OCI-M1 (cell line): ENCODE data around the gene SCLT1.
A peak's percentile ranks its signal among the peaks of the same experiment; 100 is the strongest.
"Not testable (repeated sequence)": the region's sequence is repeated elsewhere in the genome, so short reads cannot be mapped to it uniquely, and the experiment has no call there.

Experiments used
- DNase-seq: peaks from one replicate; lab custom pipeline; 2025; lab: John Stamatoyannopoulos, UW

The SCLT1 gene

DNA sequence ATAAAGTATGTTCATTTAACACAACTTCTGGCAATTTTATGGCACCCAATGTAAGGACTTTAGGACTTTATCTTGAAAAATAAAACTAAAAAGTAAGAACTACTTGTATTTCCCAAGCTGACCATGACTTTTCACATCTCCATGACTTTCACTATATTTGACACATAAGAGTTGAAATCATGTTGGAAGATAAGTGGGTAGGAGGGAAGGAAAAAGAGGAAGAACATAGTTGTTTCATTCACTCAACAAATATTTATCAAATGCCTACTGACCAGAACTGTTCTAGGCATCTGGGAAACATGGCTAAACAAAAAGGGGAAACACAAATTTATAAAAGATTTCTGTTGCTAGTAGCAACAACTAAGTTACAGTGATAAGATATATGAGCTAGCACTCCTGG is 16.0 kb downstream of the SCLT1 start:
- DNase-seq: peak; percentile 83

DNA sequence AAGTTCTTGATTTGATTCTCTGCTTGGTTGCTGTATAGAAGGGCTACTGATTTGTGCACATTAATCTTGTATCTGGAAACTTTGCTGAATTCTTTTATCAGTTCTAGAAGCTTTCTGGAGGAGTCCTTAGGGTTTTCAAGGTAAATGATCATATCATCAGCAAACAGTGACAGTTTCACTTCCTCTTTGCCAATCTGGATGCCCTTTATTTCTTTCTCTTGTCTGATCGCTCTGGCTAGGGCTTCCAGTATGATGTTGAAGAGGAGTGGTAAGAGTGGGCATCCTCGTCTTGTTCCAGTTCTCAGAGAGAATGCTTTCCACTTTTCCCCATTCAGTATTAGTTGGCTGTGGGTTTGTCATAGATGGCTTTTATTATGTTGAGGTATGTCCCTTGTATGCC is 23.8 kb downstream of the SCLT1 start:
- DNase-seq: not testable (repeated sequence)

DNA sequence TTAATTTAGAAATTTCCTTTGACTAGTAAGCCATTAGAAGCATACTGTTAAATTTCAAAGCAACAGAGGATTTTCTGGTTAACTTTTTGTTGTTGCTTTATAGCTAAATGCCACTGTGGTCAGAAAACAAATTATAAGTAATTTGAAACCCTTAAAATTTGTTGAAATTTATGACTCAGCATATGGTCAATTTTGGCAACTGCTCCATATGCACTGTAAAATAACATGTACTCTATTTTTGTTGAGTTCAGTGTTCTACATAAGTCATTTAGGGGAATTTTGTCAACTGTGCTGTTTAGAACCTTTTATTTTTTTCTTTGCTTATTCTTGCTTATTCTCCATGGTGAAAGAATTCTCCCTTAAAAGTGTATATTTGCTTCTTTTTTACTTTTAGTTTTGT is 28.6 kb downstream of the SCLT1 start:
- no peak for DNase-seq

DNA sequence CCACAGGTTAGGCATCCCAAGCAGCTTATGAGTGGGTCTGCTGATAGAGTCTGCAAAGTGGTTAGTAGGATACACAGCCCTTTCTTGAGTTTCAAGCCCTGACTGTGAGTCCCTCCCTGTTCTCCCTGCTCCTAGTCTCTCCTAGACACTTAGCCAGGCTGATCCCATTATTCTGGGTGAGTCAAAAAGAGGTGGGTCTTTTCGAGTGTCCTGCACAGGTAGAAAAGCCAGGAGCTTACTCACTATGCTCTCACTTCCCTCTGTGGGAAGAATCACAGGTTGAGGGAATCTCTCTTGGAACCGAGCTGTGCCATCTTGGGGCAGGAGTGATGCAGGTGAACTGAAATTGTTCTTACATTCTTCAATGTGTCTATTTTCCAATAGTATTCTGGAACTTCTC is 29.7 kb downstream of the SCLT1 start:
- DNase-seq: no peak

DNA sequence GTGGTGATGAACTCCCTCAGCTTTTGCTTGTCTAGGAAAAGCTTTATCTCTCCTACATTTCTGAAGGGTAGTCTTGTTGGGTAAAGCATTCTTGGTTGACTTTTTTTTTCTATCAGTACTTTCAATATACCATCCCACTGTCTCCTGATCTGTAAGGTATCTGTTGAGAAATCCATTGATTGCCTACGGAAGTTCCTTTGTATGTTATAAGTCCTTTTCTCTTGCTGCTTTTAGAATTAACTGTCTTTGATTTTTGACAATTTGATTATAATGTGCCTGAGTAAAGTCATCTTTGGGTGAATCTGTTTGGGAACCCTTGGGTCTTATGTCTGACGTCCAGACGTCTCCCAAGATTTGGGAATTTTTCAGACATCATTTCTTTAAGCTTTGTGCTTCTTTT is 30.8 kb downstream of the SCLT1 start:
- no peak for DNase-seq

DNA sequence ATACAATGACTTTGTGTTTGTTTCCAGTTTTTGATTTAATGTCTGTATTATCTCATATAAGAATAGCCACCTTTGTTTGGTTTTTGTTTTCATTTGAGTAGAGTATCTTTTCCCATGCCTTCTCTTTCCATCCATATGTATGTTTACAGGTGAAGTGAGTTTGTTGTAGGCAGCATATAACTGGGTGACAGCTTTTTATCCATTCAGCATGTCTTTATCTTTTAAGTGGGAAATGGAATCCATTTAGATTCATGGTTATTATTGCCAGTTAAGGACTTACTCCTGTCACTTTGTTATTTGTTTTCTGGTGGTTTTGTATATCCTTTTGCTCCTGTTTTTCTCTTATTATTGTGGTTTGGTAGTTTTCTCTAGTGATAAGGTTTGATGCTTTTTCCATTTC is 34.3 kb downstream of the SCLT1 start:
- DNase-seq: no peak

DNA sequence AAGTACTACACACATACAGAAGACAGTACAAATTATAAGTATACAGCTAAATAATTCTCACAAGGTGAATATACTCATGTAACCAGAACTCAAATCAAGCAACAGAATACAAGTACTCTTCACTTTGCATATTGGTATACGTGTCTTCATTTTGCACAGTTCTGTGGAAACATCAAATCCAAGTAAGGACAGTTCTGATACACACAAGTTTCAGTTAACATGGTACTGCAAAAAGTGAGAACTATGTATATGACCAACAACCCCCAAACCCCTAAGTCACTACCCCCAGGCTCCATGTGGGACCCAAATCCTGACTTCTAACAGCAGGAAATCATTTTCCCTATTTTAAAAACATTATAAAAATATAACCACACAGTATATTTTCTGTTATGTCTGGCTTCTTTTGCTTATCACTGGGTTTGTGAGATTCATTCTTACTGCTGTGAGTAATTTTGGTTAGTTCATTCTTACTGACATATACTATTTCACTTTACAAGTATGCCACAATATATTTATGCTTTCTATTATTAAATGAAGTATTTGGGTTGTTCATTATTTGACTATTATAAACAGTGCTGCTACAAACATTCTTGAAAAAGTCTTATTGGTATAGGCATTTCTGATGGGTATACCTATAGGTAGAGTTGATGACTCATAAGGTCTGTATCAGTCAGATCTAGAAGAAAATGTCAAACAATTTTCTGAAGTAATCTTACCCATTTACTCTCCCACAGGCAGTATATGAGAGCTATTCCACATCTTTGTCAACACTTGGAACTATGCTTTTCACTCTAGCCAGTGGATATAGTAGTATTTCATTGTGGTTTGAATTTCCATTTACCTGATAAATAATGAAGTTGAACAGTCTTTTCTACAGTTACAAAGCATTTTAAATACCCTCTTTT is 47.0 kb downstream of the SCLT1 start:
- peak; percentile 19 for DNase-seq

DNA sequence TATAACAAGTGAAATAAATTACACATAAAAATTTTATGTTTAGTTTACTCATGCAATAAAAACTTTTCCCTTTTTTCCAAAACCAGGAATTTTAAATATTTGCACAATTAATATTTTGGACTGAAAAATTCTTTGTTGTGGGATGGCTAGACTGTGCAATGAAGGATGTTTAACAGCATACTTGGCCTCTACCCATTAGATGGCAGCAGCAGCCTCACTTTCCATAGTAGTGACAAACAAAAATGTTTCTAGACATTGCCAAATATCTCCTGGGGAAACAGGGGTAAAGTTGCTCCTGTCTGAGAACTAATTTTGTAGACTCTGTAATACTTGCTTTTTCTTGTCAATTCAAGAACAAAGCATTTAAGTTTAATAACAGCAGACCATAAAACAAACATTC is 49.8 kb downstream of the SCLT1 start:
- DNase-seq: peak; percentile 56

DNA sequence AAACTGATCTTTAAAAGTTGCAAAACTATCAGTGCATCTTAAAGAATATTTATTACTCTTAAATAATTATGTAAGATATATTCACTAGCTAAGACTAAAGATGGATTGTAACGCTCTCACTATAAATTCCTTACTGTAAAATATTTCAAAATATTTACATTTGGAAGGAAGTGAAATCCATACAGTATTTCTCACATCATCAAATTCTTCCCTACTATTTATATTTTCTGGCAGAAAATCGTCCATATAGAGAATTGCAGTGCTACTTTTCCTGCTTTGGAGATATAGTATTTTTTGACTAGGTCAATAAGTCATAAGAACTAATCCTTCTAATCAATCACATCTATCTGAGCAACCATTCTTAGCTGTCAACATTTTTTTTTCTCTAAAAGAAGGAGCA is 52.9 kb downstream of the SCLT1 start:
- no peak for DNase-seq

DNA sequence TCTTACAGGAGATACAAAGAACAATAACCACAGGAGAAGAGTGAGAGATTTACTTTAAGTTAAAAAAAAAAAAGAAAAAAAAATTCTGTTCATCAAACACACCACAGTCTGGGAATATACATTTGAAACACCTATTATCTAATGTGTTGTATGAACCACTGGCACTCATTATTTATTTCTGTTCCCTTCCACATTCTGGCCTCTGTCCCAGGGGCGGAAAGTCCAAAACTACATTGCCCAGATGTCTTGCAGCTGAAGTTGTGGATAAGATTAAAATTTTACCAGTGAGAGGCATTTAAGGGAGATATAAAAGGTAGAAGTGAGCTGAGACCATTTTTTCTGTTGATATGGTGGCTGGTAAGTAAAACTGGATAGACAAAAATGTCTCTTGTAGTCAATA is 56.2 kb downstream of the SCLT1 start:
- DNase-seq: no peak

DNA sequence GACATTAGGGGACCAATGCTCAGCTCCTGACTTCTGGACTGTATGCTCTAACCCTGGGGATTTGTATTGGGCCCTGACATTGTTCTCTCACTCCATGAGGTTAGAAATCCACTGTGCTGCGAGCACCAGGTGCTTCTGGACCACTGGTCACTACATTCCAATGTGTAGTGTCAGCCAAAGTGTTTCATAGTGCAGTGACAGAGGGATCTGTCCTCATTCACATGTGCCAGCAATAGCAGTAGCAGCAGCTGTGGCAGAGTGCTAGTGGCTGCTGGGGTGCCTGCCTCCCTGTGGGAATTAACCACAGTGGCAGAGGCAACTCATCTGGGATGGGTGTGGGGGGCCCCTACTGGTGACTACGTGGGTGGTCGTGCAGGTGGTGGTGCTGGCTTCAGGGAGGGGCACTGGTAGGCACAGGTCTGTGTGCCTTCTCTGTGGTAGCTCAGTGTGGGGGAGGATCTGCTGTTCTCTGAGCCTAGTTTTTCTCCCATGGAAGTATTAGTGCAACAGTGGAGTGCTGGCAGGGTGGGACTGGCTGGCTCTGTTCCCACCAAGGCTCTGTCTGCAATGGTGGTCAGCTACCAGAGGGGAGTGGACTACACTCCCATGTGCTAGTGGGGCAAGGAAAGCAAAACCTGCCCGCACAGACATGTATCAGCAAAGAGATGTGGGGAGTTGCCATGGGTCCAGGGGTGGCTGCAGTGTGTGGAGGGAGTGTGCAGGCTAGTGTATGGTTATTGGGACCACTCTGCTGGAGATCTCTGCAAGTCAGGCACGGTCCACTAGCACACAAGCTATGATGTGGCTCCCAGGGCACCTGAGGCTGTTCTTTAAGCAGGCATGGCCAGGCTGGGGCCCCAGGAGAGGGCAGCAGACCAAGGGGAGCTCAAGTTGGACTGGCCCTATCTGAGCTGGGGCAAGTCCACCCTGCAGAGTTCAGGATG is 78.5 kb downstream of the SCLT1 start:
- no peak for DNase-seq

DNA sequence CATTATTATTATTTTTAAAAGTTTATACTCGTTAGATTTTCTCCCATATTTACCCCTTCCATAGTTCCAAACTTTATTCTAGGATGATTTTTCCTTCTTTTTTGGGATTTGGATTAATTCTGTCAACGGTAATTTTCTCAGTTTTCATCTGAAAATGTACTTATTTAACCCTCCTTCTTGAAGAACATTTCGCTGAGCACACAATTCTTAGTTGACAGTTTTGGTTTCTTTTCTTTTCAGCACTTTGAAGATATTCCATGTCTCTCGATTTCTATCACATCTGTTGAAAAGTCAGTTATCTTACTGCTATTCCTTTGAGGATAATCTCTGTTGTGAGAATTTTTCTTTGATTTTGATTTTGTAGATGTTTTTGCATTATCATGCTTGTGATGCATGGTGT is 85.2 kb downstream of the SCLT1 start:
- DNase-seq: no peak

DNA sequence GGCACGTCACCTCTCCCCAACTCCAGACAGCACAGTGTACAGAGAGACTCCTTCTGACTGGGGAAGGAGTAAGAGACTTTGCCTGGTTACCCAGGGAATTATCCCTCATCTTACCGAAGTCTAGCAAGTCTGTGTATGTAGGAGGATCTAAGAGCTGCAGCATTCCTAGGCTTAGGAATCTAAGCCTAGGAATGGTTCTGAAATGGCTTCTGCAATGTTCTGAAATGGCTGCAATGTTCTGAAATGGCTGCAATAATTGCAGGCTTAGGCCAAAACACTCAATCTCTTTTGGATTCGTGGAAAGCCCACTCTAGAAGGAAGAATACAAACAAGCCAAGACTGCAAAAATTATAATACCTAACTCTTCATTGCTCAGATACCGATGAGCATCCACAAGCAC is 106.4 kb downstream of the SCLT1 start:
- no peak for DNase-seq

DNA sequence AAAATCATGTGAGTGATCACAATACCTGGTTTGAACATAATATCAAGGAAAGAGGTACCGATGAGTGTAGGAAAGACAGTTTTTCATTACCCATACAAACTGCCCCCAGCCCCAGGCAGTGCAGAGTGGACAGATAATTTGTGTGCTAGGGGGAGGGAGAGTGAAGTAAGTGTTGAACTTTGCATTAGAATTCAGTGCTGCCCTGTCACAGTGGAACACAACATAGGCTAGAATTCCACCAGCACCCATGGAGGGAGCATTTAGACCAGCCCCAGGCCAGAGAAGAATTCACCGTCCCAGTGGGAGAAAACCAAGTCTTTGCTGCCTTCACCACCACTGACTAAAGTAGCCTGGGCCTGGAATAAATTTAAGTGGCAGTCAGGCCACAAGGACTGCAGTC is 107.3 kb downstream of the SCLT1 start:
- DNase-seq: no peak

DNA sequence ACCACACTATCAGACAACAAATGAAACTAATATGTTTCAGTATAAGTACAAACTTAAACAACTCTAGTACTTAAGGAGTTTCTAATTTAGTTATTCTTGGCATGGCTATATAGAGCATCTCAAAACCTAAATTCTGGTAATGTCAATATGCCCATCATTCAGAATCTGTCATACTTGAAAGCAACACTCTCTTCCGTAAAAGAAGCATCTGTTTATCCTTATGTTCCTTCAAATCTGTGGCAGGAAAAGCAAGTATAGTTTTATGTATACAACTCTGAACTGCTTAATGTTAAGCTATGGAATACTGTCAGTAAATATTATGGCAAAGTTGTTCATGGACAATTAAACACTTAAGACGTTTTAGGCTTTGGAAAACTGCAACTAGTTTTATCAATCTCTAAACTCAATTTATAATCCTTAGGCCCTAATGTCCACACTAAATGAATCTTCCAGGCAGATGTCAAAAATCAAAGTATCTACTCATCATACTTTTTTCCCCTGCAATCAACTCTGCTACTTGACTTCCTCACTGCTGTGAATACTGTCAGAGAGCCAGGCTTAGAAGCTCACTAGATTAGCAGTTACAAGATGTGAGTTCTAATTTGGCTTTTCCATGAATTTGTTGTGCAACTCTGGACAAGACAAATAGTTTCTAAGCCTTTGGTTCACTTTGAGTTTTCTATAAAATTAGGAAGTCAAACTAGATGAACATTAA is 109.4 kb downstream of the SCLT1 start:
- DNase-seq: peak; percentile 5

DNA sequence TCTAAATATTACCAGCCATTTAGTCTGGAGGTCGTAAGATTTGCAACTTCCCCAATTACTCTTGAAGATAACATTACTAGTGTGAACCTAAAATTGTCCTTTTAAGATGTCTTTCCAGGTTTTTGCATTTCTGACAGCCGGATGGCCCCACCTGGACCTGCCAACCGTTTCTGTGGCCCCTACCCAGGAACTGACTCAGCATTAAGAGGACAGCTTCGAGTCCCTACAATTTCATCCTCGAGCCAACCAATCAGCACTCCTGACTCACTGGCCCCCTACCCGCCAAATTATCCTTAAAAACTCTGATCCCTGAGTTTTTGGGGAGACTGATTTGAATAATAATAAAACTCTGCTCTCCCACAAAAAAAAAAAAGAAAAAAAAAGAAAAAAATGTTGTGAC is 112.0 kb downstream of the SCLT1 start:
- DNase-seq: no peak

DNA sequence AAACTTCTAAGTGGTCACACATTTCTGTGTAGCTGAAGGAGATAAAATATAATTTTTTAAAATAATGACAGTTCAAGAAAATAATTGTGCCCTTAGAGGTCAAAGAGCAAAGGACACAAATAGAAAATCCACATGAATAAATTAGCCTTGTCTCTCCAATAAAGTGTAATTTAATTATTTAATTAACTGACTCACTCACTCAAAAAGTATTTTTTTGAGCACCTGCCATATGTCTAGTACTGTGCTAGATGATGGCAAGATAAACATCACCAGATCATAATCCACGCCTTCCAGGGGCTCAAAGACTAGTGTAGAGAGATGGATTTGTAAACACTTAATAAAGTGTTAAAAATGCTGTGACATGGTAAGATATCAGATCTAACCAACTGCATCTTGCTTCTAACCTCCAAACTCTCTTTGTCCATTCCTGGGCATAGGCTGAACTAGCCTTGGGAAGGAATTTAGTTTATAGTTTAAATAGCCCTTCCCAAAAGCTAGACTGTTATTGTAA is 112.5 kb downstream of the SCLT1 start:
- DNase-seq: no peak

DNA sequence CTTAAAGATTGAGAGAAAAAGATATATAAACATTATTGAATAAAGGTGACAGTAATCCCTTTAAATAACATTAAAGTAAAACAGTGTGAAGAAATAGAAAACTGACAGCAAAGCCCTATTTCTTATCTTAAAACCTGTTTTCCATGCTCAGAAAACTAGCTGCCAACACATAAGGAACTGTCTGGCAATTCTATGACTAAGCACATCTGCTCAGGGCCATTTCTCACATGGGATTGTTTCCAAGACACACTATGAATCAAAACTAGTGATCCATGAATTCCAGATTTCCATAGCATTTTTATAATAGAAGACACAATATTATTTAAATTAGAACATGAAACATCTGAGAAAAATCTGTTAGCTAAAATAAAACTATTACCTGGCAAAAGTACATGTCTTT is 113.4 kb downstream of the SCLT1 start:
- peak; percentile 45 for DNase-seq

DNA sequence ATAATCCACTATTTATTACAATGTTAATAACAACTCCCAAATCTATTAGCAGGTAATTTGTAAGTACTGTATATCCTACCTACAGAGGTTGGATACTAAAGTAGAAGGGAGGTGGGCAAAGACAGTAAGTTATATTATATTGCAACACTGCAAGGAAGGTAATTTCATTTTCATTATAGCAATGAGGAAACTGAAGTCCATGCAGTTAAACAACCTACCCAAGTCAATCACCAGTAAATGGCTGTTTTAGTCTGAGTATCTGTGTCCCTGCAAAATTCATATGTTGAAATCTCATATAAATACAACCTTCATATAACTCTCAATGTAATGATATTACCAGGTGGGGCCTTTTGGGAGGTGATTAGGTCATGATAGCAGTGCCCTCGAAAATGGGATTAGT is 114.4 kb downstream of the SCLT1 start:
- DNase-seq: no peak

DNA sequence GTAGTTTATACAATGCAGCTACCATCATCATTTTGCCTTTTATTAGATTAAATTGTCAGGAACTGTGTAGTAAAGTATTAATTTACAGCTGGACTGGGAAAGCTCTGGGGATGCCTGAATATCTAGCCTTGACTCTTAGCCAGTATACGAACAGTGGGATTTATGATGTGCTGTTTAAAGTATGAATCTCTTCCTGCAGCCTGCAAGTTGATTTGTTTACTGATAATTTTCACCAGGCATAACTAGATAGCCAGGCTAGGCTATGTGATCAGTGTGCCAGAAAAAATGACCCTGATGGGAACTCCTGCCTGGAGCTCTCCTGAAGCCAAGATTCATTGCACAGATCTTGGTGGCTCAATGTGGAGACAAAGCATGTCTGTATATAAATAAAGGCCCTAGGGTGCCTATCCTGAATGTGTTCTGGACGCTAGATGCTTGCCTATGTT is 119.2 kb downstream of the SCLT1 start:
- no peak for DNase-seq

DNA sequence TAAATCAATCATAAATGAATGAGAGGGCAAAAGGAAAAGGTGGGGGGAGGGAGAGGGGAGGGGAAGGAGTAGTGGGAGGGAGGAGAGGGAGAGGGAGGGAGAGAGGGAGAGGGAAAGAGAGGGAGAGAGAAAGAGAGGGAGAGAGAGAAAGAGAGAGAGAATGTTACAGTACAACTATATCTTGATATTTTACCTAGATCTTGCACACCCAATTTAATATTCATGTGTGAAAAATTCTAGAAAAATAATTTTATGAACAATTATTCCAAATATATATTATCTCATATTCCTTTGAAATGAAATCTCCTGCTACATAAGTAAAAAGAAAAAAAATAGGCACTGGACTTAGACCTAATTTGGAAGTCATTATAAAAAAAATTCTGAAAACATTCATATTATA is 120.0 kb downstream of the SCLT1 start:
- DNase-seq: no peak

DNA sequence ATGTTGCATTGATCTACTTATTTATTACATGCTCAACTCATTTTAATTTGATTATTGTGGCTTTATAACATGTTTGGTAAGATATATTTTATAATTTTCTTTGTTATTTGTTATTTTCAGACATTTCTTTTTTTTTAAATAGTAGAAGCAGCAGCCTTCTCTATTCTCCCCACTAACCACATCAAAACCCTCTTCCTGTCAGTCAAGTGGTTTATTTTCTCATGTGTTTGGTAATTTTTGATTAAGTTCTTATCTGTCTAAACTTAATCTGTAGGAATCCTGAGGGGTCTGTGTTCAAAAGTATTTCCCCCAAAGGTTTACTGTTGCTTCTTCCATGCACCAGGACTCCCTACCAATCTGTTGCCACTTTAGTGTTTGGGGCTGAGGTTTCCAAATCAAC is 131.9 kb downstream of the SCLT1 start:
- DNase-seq: no peak
